ENCODE data around the gene SORCS2. TPM values are rescaled to one million over a fixed set of nuclear protein-coding genes. Genes with fewer than 3 reads are reported as not detected.
A peak's percentile ranks its signal among the peaks of the same experiment; 100 is the strongest.

SORCS2 gene
- total RNA-seq, 1 donor from 2014 or later, result under 0.01 TPM

DNA sequence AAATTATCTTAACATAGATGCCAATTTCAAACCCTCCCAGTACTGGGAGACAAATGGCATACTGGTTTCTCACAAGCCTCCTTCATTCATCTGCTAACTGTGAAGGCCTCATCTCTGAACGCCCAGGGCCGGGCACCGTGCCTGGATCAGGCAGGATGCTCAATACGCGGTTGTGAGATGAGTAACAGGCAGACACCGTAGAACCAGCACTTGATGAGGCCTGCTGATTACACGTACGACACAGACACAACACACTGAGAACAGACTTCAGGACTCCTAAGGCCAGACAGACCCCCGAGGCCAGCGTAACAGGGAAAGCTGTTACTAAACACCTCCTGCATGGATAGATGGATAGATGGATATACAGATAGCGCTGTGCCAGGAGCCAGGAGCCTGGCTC, 592.7 kb downstream of the SORCS2 start:
- peak; percentile 65 to 95 for DNase-seq (ENCODE audit: low read depth in 2 of 2)

DNA sequence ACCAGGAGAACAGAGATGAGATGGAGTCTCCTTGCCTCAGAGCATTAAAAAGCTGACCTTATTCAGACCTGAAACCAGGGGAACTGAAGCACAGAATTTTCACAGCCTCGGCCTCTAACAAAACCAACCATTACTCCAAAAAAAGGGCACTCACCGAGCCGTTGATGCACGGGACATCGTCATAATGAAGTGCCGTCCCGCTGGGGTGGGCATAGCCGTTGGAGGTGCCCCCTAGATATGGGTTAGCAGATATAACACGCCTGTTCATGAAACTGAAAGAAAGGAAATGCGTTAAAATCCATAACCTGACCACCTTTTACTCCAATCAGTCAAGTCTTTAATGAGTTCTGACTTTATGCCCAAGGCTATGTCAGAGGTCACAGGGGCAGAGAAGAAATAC, 593.7 kb downstream of the SORCS2 start:
- no peak for DNase-seq (ENCODE audit: low read depth in 2 of 2)

DNA sequence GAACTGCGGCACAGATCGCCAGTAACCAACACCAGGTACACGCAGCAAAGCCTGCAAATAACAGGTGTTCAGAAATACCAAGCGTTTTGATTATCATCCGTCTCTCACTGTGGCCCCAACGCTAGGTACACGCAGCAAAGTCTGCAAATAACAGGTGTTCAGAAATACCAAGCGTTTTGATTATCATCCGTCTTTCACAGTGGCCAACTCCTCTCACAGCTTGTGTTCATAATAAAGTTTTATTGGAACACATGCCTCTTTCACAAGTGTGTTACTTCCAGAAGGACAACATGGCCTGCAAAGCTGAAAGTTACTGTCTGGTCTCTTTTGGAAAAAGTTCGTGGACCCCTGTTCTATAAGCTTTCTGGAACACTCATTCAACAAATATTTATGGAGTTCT, 594.2 kb downstream of the SORCS2 start:
- DNase-seq (ENCODE audit: low read depth in 2 of 2), result no peak

DNA sequence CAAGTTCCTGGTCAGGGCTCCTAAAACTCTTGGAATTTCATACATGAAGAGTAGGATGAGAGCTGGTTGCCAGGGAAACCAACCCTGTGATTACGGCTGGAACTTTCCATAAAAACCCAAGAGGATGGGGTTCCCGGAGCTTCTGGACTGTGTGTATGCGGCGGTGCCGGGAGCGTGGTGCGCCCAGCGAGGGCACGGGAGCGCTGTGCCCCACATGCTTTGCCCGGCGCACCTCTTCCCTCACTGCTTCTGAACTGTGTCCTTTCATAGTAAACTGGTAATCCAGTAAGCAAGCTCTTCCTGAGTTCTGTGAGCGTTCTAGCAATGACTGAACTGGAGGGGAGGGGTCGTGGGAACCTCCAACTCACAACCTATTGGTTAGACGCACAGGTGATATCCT, 594.7 kb downstream of the SORCS2 start:
- no peak for DNase-seq (ENCODE audit: low read depth in 2 of 2)

DNA sequence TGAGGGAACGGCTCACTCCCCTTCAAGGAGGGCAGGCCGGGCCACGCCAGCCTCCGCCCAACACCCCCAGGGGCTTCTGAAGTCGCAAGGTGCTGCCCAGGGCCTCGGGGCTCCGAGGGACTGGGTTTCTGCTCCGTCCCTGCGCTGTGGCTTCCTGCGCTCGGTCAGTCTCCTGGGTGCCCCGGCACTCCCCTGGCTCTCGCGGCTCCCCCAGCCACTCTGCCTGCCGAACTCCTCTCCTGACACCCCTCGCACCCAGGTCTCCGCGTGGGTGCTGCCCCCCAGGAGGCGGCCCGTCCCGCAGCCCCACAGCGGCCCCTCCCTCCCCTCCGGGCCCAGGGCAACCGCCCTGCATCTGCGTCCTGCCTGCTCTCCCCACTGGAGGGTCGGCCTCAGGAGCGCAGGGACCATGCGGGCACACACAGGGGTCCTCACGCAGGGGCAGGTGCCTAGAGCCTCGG, 595.4 kb downstream of the SORCS2 start:
- no peak for DNase-seq (ENCODE audit: low read depth in 2 of 2)

DNA sequence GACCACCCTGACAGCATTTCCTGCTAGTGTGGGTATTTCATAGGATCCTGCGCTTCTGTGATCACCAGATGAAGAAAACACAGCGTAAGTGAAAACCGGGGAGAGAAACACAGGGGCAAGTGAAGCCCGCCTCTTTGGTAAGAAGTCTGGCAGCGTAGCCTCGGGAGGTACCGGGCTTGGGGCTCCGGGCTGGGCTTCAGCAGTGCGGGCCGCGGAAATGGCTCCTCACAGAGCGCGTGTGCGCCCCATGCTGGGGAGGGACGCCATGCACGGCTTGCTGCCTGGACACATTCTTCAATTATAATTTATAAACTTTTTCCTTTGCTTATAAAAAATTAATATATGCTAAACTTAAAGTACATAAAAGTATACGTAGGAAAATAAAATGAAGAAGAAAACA, 595.9 kb downstream of the SORCS2 start:
- no peak for DNase-seq (ENCODE audit: low read depth in 2 of 2)

DNA sequence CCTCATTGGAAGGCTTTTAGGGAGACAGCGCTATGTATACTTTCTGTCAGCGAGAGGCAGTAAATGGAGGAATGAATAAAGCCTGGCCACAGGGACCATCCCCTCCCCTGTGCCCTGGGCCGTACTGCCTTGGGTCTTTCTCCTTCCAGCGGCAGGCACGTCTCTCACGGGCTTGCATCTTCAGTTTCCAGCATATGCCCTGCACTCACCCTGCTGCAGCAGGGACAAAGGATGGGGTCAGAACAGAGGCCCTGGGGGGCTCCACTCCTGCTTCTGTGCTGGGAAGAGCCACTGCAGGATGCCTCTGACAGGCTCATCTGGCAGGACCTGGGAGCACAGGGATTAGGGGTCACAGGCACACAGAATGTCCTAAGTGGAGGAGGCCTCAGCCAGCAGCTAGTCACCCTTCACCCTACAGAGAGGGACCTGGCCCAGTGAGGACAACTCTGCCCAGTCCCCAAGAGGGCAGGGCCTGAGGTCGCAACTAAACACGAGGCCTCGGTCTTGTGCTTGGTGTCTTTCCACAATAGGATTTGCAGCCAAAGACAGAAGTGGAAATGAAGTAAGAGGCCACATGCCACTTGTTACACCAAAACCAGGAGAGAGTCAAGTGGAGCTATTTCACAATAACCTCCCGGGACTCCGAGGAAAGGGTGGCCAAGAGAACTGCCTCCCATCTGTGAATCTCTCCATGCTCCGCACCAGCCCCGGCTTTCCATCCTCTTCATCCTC, 596.5 kb downstream of the SORCS2 start:
- DNase-seq (ENCODE audit: low read depth in 2 of 2), result no peak

DNA sequence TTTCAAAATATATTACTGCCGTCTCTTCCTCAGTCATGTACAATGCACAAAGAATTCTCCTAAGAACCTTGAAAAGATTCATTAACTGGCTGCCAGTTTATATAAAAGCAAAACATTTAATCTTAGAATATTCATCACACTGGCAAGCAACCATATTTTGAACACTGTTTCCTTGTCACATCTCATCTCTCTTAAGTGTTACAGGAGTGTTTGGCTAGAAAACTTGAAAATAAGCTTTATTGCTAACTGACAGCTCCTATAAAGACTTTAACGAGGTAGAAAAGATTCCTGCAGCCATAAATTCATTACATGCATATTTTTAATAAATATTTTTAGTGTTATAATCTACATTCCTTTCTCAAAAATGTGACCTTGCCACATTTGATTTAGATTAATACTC, 597.7 kb downstream of the SORCS2 start:
- no peak for DNase-seq (ENCODE audit: low read depth in 2 of 2)

DNA sequence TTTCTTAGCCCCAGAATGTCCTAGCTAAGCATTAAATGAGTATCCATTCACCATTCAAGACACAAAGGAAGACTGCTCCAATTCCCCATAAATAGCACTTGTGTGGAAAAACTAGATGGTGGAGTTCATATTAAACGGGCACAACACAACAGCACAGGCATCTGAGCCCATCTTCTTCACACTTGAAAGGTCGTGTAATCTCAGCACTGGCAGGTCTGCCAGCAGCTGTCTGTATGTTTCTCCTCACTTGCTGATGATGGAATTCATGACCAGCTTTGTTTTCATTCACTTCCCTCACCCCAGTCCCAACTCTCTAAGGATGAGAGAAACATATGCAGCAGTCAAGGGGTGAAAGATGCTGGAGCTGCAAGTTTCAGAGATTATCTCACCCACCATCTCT, 598.7 kb downstream of the SORCS2 start:
- no peak for DNase-seq (ENCODE audit: low read depth in 2 of 2)

Other genes starting within 250 kb of the SORCS2 start
- gene TADA2B, start 149.2 kb upstream of the SORCS2 start, total RNA-seq, result 8.0 and 9.4 TPM in 2 replicates
- gene GRPEL1, start 124.5 kb upstream of the SORCS2 start, total RNA-seq, result 18.7 and 18.8 TPM in 2 replicates
- gene PSAPL1, start 242.4 kb downstream of the SORCS2 start, total RNA-seq, result not detected in 2 replicates

All from dermis microvascular lymphatic vessel endothelial cell (primary cell).